ENCODE data around the gene DUSP8.
"Not testable (repeated sequence)": the region's sequence is repeated elsewhere in the genome, so short reads cannot be mapped to it uniquely, and the experiment has no call there.

DUSP8 gene

GRCh38 chr11:1572197-1573076, at the start of gene DUSP8:
DUSP8 (minus strand) TSS chr11:1572271; CDS start chr11:1565826, 6,445 bp downstream.
- no peak within 1 kb of the TSS for H3K27ac ChIP-seq
- peak; percentile 96 for DNase-seq (ENCODE audit: low spot score)
- ChIA-PET CTCF (interaction anchor here (0.7 to 3.0 kb wide), 4 partner anchors 8 to 886 kb away, joined by 3 to 78 read pairs (median 17); no protein-coding TSS in a partner anchor), POLR2A (ENCODE audit: low non-redundant PET) (no interaction called here)
- TF ChIP-seq CTCF (conservative IDR thresholded peaks at IDR 0.05; ENCODE audit: low read depth), result no peak

- CTCF ChIA-PET, result interaction anchor here (0.7 kb wide), 1 partner anchor 10 kb away, joined by 4 read pairs; the partner anchor contains the start of gene KRTAP5-5
- DNase-seq (ENCODE audit: low spot score), result no peak
- POLR2A ChIA-PET (ENCODE audit: low non-redundant PET), result no interaction called here
- no peak overlapping the region for H3K27ac ChIP-seq
- no peak for TF ChIP-seq CTCF (conservative IDR thresholded peaks at IDR 0.05; ENCODE audit: low read depth)
These were observed 47.4 kb upstream of the DUSP8 start for GRCh38 chr11:1619449-1619848.

GRCh38 chr11:1618231-1618630, 46.2 kb upstream of the DUSP8 start:
- DNase-seq (ENCODE audit: low spot score), result no peak
- ChIA-PET CTCF (no interaction called here), POLR2A (ENCODE audit: low non-redundant PET) (no interaction called here)
- no peak for TF ChIP-seq CTCF (conservative IDR thresholded peaks at IDR 0.05; ENCODE audit: low read depth)
- no peak overlapping the region for H3K27ac ChIP-seq

- no peak within 1 kb of the TSS for H3K27ac ChIP-seq
- POLR2A ChIA-PET (ENCODE audit: low non-redundant PET), result no interaction called here
- CTCF ChIA-PET, result interaction anchor here (1.8 kb wide), 1 partner anchor 13 kb away, joined by 4 read pairs; no protein-coding TSS in a partner anchor
- TF ChIP-seq CTCF (conservative IDR thresholded peaks at IDR 0.05; ENCODE audit: low read depth), result no peak
- DNase-seq (ENCODE audit: low spot score), result no peak
These were observed 36.3 kb upstream of the DUSP8 start, which contains the start of gene KRTAP5-3 for GRCh38 chr11:1608363-1608762. KRTAP5-3 (minus strand) TSS chr11:1608463; CDS start chr11:1608385, 78 bp downstream.

GRCh38 chr11:1607901-1608300, 35.8 kb upstream of the DUSP8 start:
- H3K27ac ChIP-seq; POLR2A ChIA-PET (ENCODE audit: low non-redundant PET); DNase-seq (ENCODE audit: low spot score): not testable (repeated sequence)
- CTCF ChIA-PET, result interaction anchor here (1.8 kb wide), 1 partner anchor 13 kb away, joined by 4 read pairs; no protein-coding TSS in a partner anchor

- DNase-seq (ENCODE audit: low spot score); H3K27ac ChIP-seq; POLR2A ChIA-PET (ENCODE audit: low non-redundant PET): not testable (repeated sequence)
- CTCF ChIA-PET, result interaction anchor here (1.8 kb wide), 1 partner anchor 12 kb away, joined by 4 read pairs; no protein-coding TSS in a partner anchor
These were observed 35.2 kb upstream of the DUSP8 start for GRCh38 chr11:1607156-1607845.

- POLR2A ChIA-PET (ENCODE audit: low non-redundant PET); H3K27ac ChIP-seq; DNase-seq (ENCODE audit: low spot score): not testable (repeated sequence)
- CTCF ChIA-PET, result interaction anchor here (0.6 kb wide), 1 partner anchor 59 kb away, joined by 3 read pairs; no protein-coding TSS in a partner anchor
These were observed 33.9 kb upstream of the DUSP8 start for GRCh38 chr11:1605923-1606322.

- POLR2A ChIA-PET (ENCODE audit: low non-redundant PET), result no interaction called here
- CTCF ChIA-PET, result no interaction called here
- DNase-seq (ENCODE audit: low spot score), result no peak
- H3K27ac ChIP-seq, result no peak overlapping the region
- TF ChIP-seq CTCF (conservative IDR thresholded peaks at IDR 0.05; ENCODE audit: low read depth), result no peak
These were observed 32.6 kb upstream of the DUSP8 start for GRCh38 chr11:1604711-1605110.
